Loucy (cell line): ENCODE data around the gene MYOM1.

Experiments
- CTCF ChIP-seq: fragments of 200-600 bp; sonication (generic); conservative IDR thresholded peaks from 2 replicates; pipeline ENCODE4 v1.5.1; 2014; ENCODE audit warnings: mild to moderate bottlenecking, antibody characterized with exemption, low read length
- EZH2phosphoT487 ChIP-seq: fragments of 200-600 bp; IDR thresholded peaks from 2 replicates; pipeline ENCODE4 v1.6.1; 2018; ENCODE audit warnings: antibody characterized with exemption, mild to moderate bottlenecking, moderate library complexity, borderline replicate concordance

DNA sequence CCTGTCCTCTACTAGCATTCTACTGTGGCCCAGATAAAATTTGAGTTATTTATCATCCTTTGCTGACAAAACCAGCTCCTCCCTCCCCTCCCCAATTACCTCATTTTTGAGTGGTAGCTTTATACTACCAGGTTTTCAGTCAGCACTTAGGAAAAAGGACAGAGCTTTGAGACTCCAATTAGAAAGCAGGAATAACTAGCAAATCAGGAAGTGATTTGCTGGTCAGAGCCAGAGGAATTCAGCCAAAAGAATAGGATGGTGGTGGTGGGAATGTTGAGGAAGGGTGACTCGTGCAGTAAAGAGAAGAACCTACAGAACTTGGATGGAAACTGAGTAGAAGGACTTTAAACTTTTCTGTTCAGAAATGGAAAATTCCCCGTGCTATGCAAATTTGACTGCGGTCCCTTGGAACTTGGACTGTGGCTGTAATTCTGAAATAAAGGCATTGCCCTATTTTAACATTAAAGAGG lies 45.8 kb upstream of the MYOM1 start:
- TF ChIP-seq CTCF (no peak), EZH2phosphoT487 (no peak)
